HepG2 (cell line): ENCODE measurements around the gene CHRFAM7A.
"Not testable (repeated sequence)": the region's sequence is repeated elsewhere in the genome, so short reads cannot be mapped to it uniquely, and the experiment has no call there.

ENCODE experiments used
- ATAD3A ChIP-seq: sonication (generic); formaldehyde crosslinking; IDR thresholded peaks from 2 replicates; pipeline ENCODE4 v1.4.0; 2020; ENCODE audit warnings: missing genetic modification reagents
- CTCF ChIP-seq: sonication (generic); formaldehyde crosslinking; IDR thresholded peaks from 2 replicates; pipeline ENCODE4 v1.5.0; 2020; ENCODE audit warnings: mild to moderate bottlenecking, missing genetic modification reagents, moderate library complexity
- EZH2 ChIP-seq: conservative IDR thresholded peaks from 2 replicates; pipeline ENCODE4 v1.6.1; 2012; ENCODE audit warnings: mild to moderate bottlenecking, low read depth, low read length, moderate library complexity
- FOXP4 ChIP-seq: sonication (generic); formaldehyde crosslinking; IDR thresholded peaks from 2 replicates; pipeline ENCODE4 v1.4.0; 2020; ENCODE audit warnings: missing genetic modification reagents
- HMGXB4 ChIP-seq, 2 experiments: sonication (generic) in 1 of 2; formaldehyde crosslinking in 1 of 2; IDR thresholded peaks; 2 replicates each; pipeline versions ENCODE4 v1.4.0 to v1.6.1; 2018 to 2020; ENCODE audit warnings: missing genetic modification reagents in 2 of 2, borderline replicate concordance in 1 of 2, low read depth in 1 of 2, mild to moderate bottlenecking in 1 of 2, missing biosample characterization in 1 of 2
- MYC ChIP-seq: sonication (generic); formaldehyde crosslinking; IDR thresholded peaks from 2 replicates; pipeline ENCODE4 v1.9.0; 2021; ENCODE audit warnings: missing genetic modification reagents, borderline replicate concordance
- POLR2A ChIP-seq, 2 experiments: IDR thresholded peaks; 2 replicates each; pipeline ENCODE4 v1.6.1; 2011; ENCODE audit warnings: low read depth in 2 of 2, low read length in 2 of 2, mild to moderate bottlenecking in 1 of 2, moderate library complexity in 1 of 2; ENCODE audit not compliant: insufficient read depth in 1 of 2
- REST ChIP-seq, 2 experiments: IDR thresholded peaks; 2 replicates each; pipeline ENCODE4 v1.6.1; 2011 to 2012; ENCODE audit warnings: low read length in 2 of 2, borderline replicate concordance in 1 of 2, low read depth in 1 of 2, mild to moderate bottlenecking in 1 of 2, moderate library complexity in 1 of 2
- STAT5B ChIP-seq: sonication (generic); formaldehyde crosslinking; IDR thresholded peaks from 2 replicates; pipeline ENCODE4 v1.4.0; 2020; ENCODE audit warnings: missing genetic modification reagents
- TAF1 ChIP-seq: sonication (generic); formaldehyde crosslinking; IDR thresholded peaks from 2 replicates; pipeline ENCODE4 v1.4.0; 2020; ENCODE audit warnings: missing genetic modification reagents
- USF2 ChIP-seq, 2 experiments: sonication (generic) in 1 of 2; formaldehyde crosslinking in 1 of 2; IDR thresholded peaks; 2 replicates each; pipeline versions ENCODE4 v1.5.1 to v1.6.1; 2011 to 2020; ENCODE audit warnings: borderline replicate concordance in 1 of 2, low read depth in 1 of 2, low read length in 1 of 2, mild to moderate bottlenecking in 1 of 2, missing genetic modification reagents in 1 of 2, moderate library complexity in 1 of 2
- ZFP91 ChIP-seq: sonication (generic); formaldehyde crosslinking; IDR thresholded peaks from 2 replicates; pipeline ENCODE4 v1.9.0; 2022; ENCODE audit warnings: missing genetic modification reagents, mild to moderate bottlenecking, borderline replicate concordance
- ZNF512B ChIP-seq: sonication (generic); formaldehyde crosslinking; IDR thresholded peaks from 2 replicates; pipeline ENCODE4 v1.5.1; 2020; ENCODE audit warnings: missing genetic modification reagents, mild to moderate bottlenecking, borderline replicate concordance
- ZNF747 ChIP-seq: sonication (generic); formaldehyde crosslinking; IDR thresholded peaks from 2 replicates; pipeline ENCODE4 v1.8.1; 2023; ENCODE audit warnings: missing genetic modification reagents, mild to moderate bottlenecking, borderline replicate concordance

GRCh38 chr15:30420723-30421122 is 27.4 kb upstream of the CHRFAM7A start:
- TF ChIP-seq POLR2A (IDR thresholded peaks at IDR 0.05; ENCODE audit: insufficient read depth in 1 of 2, low read depth in 2 of 2, low read length in 2 of 2); STAT5B; ZFP91 (CRISPR knock-in tag); CTCF (CRISPR knock-in tag); ATAD3A; ZNF747 (CRISPR knock-in tag); HMGXB4 (CRISPR knock-in tag; IDR thresholded peaks at IDR 0.05; ENCODE audit: borderline replicate concordance in 1 of 2, low read depth in 1 of 2); REST (IDR thresholded peaks at IDR 0.05; ENCODE audit: borderline replicate concordance in 1 of 2, low read depth in 1 of 2, low read length in 2 of 2); TAF1 (CRISPR knock-in tag); FOXP4; ZNF512B (CRISPR knock-in tag); MYC; EZH2; USF2 (IDR thresholded peaks at IDR 0.05; ENCODE audit: low read depth, low read length); USF2 (CRISPR knock-in tag; IDR thresholded peaks at IDR 0.05; ENCODE audit: borderline replicate concordance): not testable (repeated sequence)
